Liver (tissue), 3 donors: Measurements from ENCODE around the gene SKA1.

Experiments
- CTCF ChIP-seq: fragments of 150-350 bp; IDR thresholded peaks from 2 replicates; pipeline ENCODE4 v1.5.1; 2017; ENCODE audit warnings: improper control_type of control experiment, low read depth, low read length; ENCODE audit not compliant: missing input control
- EGR1 ChIP-seq, 2 donors: IDR thresholded peaks; 2 replicates each; pipeline ENCODE4 v1.6.1; 2016 to 2018; ENCODE audit warnings: antibody characterized with exemption in 2 of 2, low read depth in 2 of 2
- FOXA1 ChIP-seq: IDR thresholded peaks from 2 replicates; pipeline ENCODE4 v1.6.1; 2016; ENCODE audit warnings: antibody characterized with exemption
- GABPA ChIP-seq, 2 donors: IDR thresholded peaks in 1 of 2; conservative IDR thresholded peaks in 1 of 2; 2 replicates each; pipeline ENCODE4 v1.6.1; 2016; ENCODE audit warnings: antibody characterized with exemption in 2 of 2, mild to moderate bottlenecking in 1 of 2, moderate library complexity in 1 of 2
- HNF4G ChIP-seq: IDR thresholded peaks from 2 replicates; pipeline ENCODE4 v1.6.1; 2016; ENCODE audit warnings: antibody characterized with exemption
- NR2F2 ChIP-seq: IDR thresholded peaks from 2 replicates; pipeline ENCODE4 v1.6.1; 2016; ENCODE audit warnings: antibody characterized with exemption
- RAD21 ChIP-seq, 2 donors: IDR thresholded peaks; 2 replicates each; pipeline ENCODE4 v1.6.1; 2016; ENCODE audit warnings: antibody characterized with exemption in 2 of 2, mild to moderate bottlenecking in 2 of 2
- REST ChIP-seq: IDR thresholded peaks from 2 replicates; pipeline ENCODE4 v1.6.1; 2016; ENCODE audit warnings: antibody characterized with exemption, mild to moderate bottlenecking
- SP1 ChIP-seq: IDR thresholded peaks from 2 replicates; pipeline ENCODE4 v1.6.1; 2018; ENCODE audit warnings: antibody characterized with exemption, mild to moderate bottlenecking
- TAF1 ChIP-seq: conservative IDR thresholded peaks from 2 replicates; pipeline ENCODE4 v1.6.1; 2016; ENCODE audit warnings: antibody characterized with exemption, mild to moderate bottlenecking
- YY1 ChIP-seq: IDR thresholded peaks from 2 replicates; pipeline ENCODE4 v1.6.1; 2016; ENCODE audit warnings: antibody characterized with exemption, mild to moderate bottlenecking
- TF ChIP-seq, protein P1 (sequence below): IDR thresholded peaks from 2 replicates; pipeline ENCODE4 v1.6.1; 2016; ENCODE audit warnings: antibody characterized with exemption
- TF ChIP-seq, protein P2 (sequence below): IDR thresholded peaks from 2 replicates; pipeline ENCODE4 v1.6.1; 2016; ENCODE audit warnings: antibody characterized with exemption
- donor health status: healthy.
- donor health status: healthy.

GRCh38 chr18:50358844-50359243 is 16.0 kb upstream of the SKA1 start:
- TF ChIP-seq, protein P1, sequence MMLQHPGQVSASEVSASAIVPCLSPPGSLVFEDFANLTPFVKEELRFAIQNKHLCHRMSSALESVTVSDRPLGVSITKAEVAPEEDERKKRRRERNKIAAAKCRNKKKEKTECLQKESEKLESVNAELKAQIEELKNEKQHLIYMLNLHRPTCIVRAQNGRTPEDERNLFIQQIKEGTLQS = no peak
- no peak for TF ChIP-seq CTCF
- no peak for TF ChIP-seq REST
- TF ChIP-seq RAD21 (IDR thresholded peaks at IDR 0.05) = no peak
- TF ChIP-seq YY1 = no peak
- no peak for TF ChIP-seq FOXA1
- TF ChIP-seq, protein P2, sequence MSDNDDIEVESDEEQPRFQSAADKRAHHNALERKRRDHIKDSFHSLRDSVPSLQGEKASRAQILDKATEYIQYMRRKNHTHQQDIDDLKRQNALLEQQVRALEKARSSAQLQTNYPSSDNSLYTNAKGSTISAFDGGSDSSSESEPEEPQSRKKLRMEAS = no peak
- no peak for TF ChIP-seq HNF4G
- no peak for TF ChIP-seq NR2F2
- TF ChIP-seq SP1 = no peak
- no peak for TF ChIP-seq GABPA (IDR thresholded peaks at IDR 0.05 in 1 of 2, conservative IDR thresholded peaks at IDR 0.05 in 1 of 2)
- no peak for TF ChIP-seq EGR1 (IDR thresholded peaks at IDR 0.05; ENCODE audit: low read depth in 2 of 2)
- no peak for TF ChIP-seq TAF1
